ENCODE results near the gene AVPR1B. TPM values are rescaled to one million over a fixed set of nuclear protein-coding genes. Genes with fewer than 3 reads are reported as not detected.
A peak's percentile ranks its signal among the peaks of the same experiment; 100 is the strongest.

The AVPR1B gene
- total and polyA plus RNA-seq, 2 of the 13 experiments (the other 11 are each of a cell fraction or from before 2014, with no cell fraction given): 0.05 TPM; not detected in 1

DNA sequence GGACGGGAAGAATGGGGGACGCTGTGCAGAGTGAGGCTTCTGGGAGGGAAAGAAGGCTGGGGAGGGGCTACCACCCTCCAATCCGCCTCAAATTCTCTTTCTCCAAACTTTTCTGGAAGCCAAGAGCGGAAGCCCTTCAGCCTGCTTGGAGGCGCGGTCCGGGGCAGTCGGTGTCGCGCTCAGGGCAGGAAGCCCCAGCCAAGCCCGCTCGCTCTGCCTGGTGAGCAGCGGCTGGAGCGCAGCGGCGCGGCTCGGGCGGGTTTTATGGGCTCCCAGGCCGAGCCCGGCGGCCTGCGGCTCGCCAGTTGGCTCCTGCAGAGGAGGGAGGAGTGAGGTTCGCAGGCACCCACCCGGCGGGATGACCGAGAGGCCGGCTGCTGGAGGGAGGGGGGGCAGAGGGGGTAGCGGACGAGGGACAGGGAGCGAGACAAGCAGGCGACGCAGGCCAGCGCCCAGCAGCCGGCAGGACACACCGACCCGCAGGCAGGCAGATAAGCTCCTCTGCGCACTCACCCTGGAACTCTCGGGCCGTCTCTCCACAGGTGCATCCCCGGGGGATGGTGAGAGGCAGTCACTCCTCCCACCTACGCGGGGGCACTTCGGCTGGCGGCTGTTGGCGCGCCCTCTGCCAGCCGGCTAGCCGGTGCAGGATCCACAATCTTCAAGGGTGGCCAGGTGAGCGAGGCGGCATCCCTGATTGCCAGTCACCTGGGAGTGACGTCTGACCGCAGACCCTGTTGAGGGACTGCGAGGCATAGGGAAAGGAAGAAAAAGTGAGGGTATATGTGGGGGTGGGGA lies at the start of gene AVPR1B (continued):
- TF ChIP-seq, protein P1, sequence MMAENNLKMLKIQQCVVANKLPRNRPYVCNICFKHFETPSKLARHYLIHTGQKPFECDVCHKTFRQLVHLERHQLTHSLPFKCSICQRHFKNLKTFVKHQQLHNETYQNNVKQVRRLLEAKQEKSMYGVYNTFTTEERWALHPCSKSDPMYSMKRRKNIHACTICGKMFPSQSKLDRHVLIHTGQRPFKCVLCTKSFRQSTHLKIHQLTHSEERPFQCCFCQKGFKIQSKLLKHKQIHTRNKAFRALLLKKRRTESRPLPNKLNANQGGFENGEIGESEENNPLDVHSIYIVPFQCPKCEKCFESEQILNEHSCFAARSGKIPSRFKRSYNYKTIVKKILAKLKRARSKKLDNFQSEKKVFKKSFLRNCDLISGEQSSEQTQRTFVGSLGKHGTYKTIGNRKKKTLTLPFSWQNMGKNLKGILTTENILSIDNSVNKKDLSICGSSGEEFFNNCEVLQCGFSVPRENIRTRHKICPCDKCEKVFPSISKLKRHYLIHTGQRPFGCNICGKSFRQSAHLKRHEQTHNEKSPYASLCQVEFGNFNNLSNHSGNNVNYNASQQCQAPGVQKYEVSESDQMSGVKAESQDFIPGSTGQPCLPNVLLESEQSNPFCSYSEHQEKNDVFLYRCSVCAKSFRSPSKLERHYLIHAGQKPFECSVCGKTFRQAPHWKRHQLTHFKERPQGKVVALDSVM (CRISPR knock-in tag; IDR thresholded peaks at IDR 0.05): no peak
- TF ChIP-seq CERS6 (CRISPR knock-in tag; IDR thresholded peaks at IDR 0.05): no peak
- no peak for TF ChIP-seq GATA4 (IDR thresholded peaks at IDR 0.05; ENCODE audit: borderline replicate concordance, low read depth)
- no peak for TF ChIP-seq ZBTB8A (CRISPR knock-in tag; IDR thresholded peaks at IDR 0.05; ENCODE audit: borderline replicate concordance, low read depth)
- TF ChIP-seq ZNF383 (CRISPR knock-in tag; IDR thresholded peaks at IDR 0.05; ENCODE audit: borderline replicate concordance): no peak
- TF ChIP-seq ZNF83 (CRISPR knock-in tag; IDR thresholded peaks at IDR 0.05; ENCODE audit: borderline replicate concordance): no peak
- no peak for TF ChIP-seq TBX2 (CRISPR knock-in tag; IDR thresholded peaks at IDR 0.05; ENCODE audit: borderline replicate concordance)
- TF ChIP-seq TFAP4 (IDR thresholded peaks at IDR 0.05; ENCODE audit: borderline replicate concordance, low read depth): no peak
- TF ChIP-seq CTCF (CRISPR knock-in tag; IDR thresholded peaks at IDR 0.05): peak; percentile 60
